HepG2 (cell line): ENCODE data around the gene USH2A. TPM values are rescaled to one million over a fixed set of nuclear protein-coding genes. Genes with fewer than 3 reads are reported as not detected.

ENCODE experiments used
- ATAC-seq: fragments of 200-7000 bp; cut with Tn5 transposase; 3 replicates; pipeline ENCODE4 v1.9.1; 2020; ENCODE audit warnings: mild to moderate bottlenecking, moderate library complexity
- BruUV-seq: library from RNA; stranded (reverse); fragments of 400-500 nt; replicated peaks from 2 replicates; lab custom pipeline; 2021; lab: Mats Ljungman, UMichigan
- CTCF ChIA-PET: fragments of 300-600 bp; formaldehyde crosslinking; extraction: SDS; loops from one replicate; lab custom pipeline; 2021; ENCODE audit warnings: low total read pairs, inconsistent platforms, low intra/inter-chr PET ratio; lab: Yijun Ruan, JAX
- POLR2A ChIA-PET: fragments of 350-600 bp; sonication (Branson Sonifier 250); formaldehyde crosslinking; loops from one replicate; lab custom pipeline; 2020; ENCODE audit warnings: antibody characterized with exemption, inconsistent platforms; lab: Yijun Ruan, JAX
- DNase-seq: peaks from one replicate; pipeline ENCODE4 v3.0.0-alpha.2; 2015; ENCODE audit warnings: low spot score
- FAIRE-seq: peaks from 3 replicates; lab custom pipeline; 2011; peaks lifted over from hg19 to GRCh38; lab: Jason Lieb, UNC
- H2AFZ ChIP-seq: one replicate; pipeline ENCODE4 v1.6.1; 2011; ENCODE audit warnings: low read length, inconsistent platforms
- H3K27ac ChIP-seq: fragments of 300-600 bp; 3 replicates; pipeline ENCODE4 v1.8.0; 2011; ENCODE audit warnings: mixed run types, mild to moderate bottlenecking, mixed read lengths, low read length, inconsistent platforms; ENCODE audit not compliant: insufficient read depth; ENCODE audit errors: extremely low read length
- H3K27me3 ChIP-seq, 2 experiments: fragments of 200-600 bp in 1 of 2; 2 replicates in 1 of 2; 3 replicates in 1 of 2; pipeline versions ENCODE4 v1.6.0 to v1.8.0; 2011; ENCODE audit warnings: low read length in 2 of 2, mild to moderate bottlenecking in 2 of 2, moderate library complexity in 2 of 2, inconsistent platforms in 1 of 2; ENCODE audit not compliant: insufficient read depth in 2 of 2, control insufficient read depth in 1 of 2
- H3K36me3 ChIP-seq, 2 experiments: fragments of 200-600 bp in 1 of 2; replicated peaks in 1 of 2; 2 replicates in 1 of 2; 3 replicates in 1 of 2; pipeline versions ENCODE4 v1.5.1 to v1.8.0; 2011; ENCODE audit warnings: low read length in 2 of 2, inconsistent platforms in 1 of 2; ENCODE audit not compliant: insufficient read depth in 2 of 2, control insufficient read depth in 1 of 2
- H3K4me1 ChIP-seq: 2 replicates; pipeline ENCODE4 v1.5.1; 2012; ENCODE audit warnings: low read length, inconsistent platforms; ENCODE audit not compliant: insufficient read depth
- H3K4me2 ChIP-seq: 2 replicates; pipeline ENCODE4 v1.6.0; 2011; ENCODE audit warnings: low read depth, low read length, inconsistent platforms
- H3K4me3 ChIP-seq, 3 experiments: fragments of 200-600 bp in 1 of 3; sonication (generic), shearing (Covaris generic) in 1 of 3; replicated peaks in 1 of 3; 2 replicates each; pipeline ENCODE4 v1.5.1; 2011 to 2016; ENCODE audit warnings: low read length in 3 of 3, inconsistent platforms in 2 of 3, low read depth in 2 of 3, mild to moderate bottlenecking in 2 of 3, control low read depth in 1 of 3, mixed read lengths in 1 of 3; ENCODE audit not compliant: insufficient read depth in 1 of 3
- H3K79me2 ChIP-seq: one replicate; pipeline ENCODE4 v1.6.1; 2011; ENCODE audit warnings: low read length, inconsistent platforms; ENCODE audit not compliant: insufficient read depth
- H3K9ac ChIP-seq: 2 replicates; pipeline ENCODE4 v1.6.0; 2011; ENCODE audit warnings: mild to moderate bottlenecking, low read depth, low read length, inconsistent platforms; ENCODE audit not compliant: insufficient read depth
- H3K9me3 ChIP-seq: 2 replicates; pipeline ENCODE4 v1.5.1; 2012; ENCODE audit warnings: mild to moderate bottlenecking, low read length
- H4K20me1 ChIP-seq: 2 replicates; pipeline ENCODE4 v1.6.0; 2011; ENCODE audit warnings: inconsistent platforms, mild to moderate bottlenecking, low read length, moderate library complexity; ENCODE audit not compliant: insufficient read depth
- BRD4 ChIP-seq: sonication (generic); formaldehyde crosslinking; IDR thresholded peaks from 2 replicates; pipeline ENCODE4 v1.4.0; 2020; ENCODE audit warnings: missing genetic modification reagents
- HES4 ChIP-seq: sonication (generic); formaldehyde crosslinking; IDR thresholded peaks from 2 replicates; pipeline ENCODE4 v1.9.0; 2021; ENCODE audit warnings: mild to moderate bottlenecking, missing genetic modification reagents, borderline replicate concordance
- HNRNPK ChIP-seq: fragments of 200-400 bp; formaldehyde crosslinking; IDR thresholded peaks from 2 replicates; pipeline ENCODE4 v1.6.1; 2018; ENCODE audit warnings: low read length, low read depth, moderate library complexity, mild to moderate bottlenecking; ENCODE audit not compliant: poor library complexity, severe bottlenecking
- PHB2 ChIP-seq: fragments of 450-650 bp; IDR thresholded peaks from 2 replicates; pipeline ENCODE4 v1.6.1; 2018; ENCODE audit not compliant: partially characterized antibody
- RFX3 ChIP-seq: IDR thresholded peaks from 2 replicates; pipeline ENCODE4 v1.6.1; 2016; ENCODE audit warnings: missing biosample characterization, missing genetic modification reagents
- RXRA ChIP-seq: sonication (generic); formaldehyde crosslinking; IDR thresholded peaks from 2 replicates; pipeline ENCODE4 v1.5.1; 2020; ENCODE audit warnings: missing genetic modification reagents
- SIX4 ChIP-seq: sonication (generic); formaldehyde crosslinking; IDR thresholded peaks from 2 replicates; pipeline ENCODE4 v1.4.0; 2020; ENCODE audit warnings: missing genetic modification reagents
- TCF7 ChIP-seq: sonication (generic); IDR thresholded peaks from 2 replicates; pipeline ENCODE4 v1.6.1; 2016; ENCODE audit warnings: antibody characterized with exemption, low read depth
- ZFP1 ChIP-seq: IDR thresholded peaks from 2 replicates; pipeline ENCODE4 v1.6.1; 2016
- ZNF317 ChIP-seq: sonication (generic); formaldehyde crosslinking; IDR thresholded peaks from 2 replicates; pipeline ENCODE4 v1.5.0; 2020; ENCODE audit warnings: mild to moderate bottlenecking, missing genetic modification reagents
- ZNF816 ChIP-seq: sonication (generic); formaldehyde crosslinking; IDR thresholded peaks from 2 replicates; pipeline ENCODE4 v1.8.0; 2022; ENCODE audit warnings: missing genetic modification reagents, mild to moderate bottlenecking, borderline replicate concordance
- WGBS: methylation state at CpG from one replicate; pipeline ENCODE4 v1.1.6; 2017; ENCODE audit warnings: low lambda C conversion rate; 5-methylcytosine and 5-hydroxymethylcytosine counted together
- in situ Hi-C: cut with HindIII; loops from 2 replicates; pipeline ENCODE4 v1.10.0; 2017; ENCODE audit warnings: low pct_unique_long_range_greater_than_20kb; ENCODE audit not compliant: extremely low pct_ligation_motif_present
- intact Hi-C: fragments of 100-400 bp; cut with micrococcal nuclease; formaldehyde crosslinking; loops from one replicate; pipeline ENCODE4 v1.10.0; 2022; ENCODE audit not compliant: unreplicated experiment
- polyA plus RNA-seq, 8 experiments: library from polyadenylated mRNA; depleted of rRNA in 3 of 8; stranded (reverse) in 7 of 8; unstranded in 1 of 8; fragments of >200 nt; fragmentation: Illumina TruSeq in 4 of 8; extraction: Trizol in 4 of 8; gene quantifications; 2 replicates each; pipeline versions ENCODE4 v1.2.1 to v1.2.3, GENCODE V29; 2011 to 2016; ENCODE audit warnings: low read depth in 4 of 8, missing spikeins in 1 of 8, mixed read lengths in 1 of 8; ENCODE audit not compliant: insufficient read depth in 1 of 8
- total RNA-seq, 5 experiments: library from RNA; depleted of rRNA; stranded (reverse); fragments of >200 nt; fragmentation: Illumina TruSeq; extraction: Trizol; gene quantifications; 2 replicates each; pipeline ENCODE4 v1.2.3, GENCODE V29; 2016; ENCODE audit warnings: low read depth in 1 of 5
- TF ChIP-seq, protein P1 (sequence below): sonication (generic); formaldehyde crosslinking; IDR thresholded peaks from 2 replicates; pipeline ENCODE4 v1.4.0; 2020; ENCODE audit warnings: missing genetic modification reagents, mild to moderate bottlenecking, borderline replicate concordance

The USH2A gene
- total and polyA plus RNA-seq, 2 of the 13 experiments (the other 11 are each of a cell fraction or from before 2014, with no cell fraction given): 0.02 TPM; not detected in 1

DNA sequence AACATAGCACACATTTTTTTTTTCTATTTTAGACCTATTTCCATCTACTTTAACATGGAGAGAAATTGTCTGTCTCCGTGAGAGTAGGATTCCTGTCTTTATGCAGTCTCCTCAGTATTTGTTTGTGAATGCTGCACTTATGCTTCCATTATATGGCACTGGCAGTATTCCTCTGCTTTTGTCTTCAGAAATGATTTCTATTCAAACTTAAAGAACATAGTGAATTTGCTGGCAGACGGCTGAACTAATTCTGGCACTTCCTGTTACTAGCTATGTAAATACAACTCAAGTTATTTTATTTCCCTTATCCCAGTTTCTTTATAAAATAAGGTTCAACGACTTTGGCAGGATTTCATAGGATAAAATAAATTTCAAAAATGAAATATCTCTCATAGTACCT, 810.9 kb downstream of the USH2A start (continued):
- no peak for TF ChIP-seq HES4 (CRISPR knock-in tag)
- TF ChIP-seq ZNF816: no peak
- TF ChIP-seq, protein P1, sequence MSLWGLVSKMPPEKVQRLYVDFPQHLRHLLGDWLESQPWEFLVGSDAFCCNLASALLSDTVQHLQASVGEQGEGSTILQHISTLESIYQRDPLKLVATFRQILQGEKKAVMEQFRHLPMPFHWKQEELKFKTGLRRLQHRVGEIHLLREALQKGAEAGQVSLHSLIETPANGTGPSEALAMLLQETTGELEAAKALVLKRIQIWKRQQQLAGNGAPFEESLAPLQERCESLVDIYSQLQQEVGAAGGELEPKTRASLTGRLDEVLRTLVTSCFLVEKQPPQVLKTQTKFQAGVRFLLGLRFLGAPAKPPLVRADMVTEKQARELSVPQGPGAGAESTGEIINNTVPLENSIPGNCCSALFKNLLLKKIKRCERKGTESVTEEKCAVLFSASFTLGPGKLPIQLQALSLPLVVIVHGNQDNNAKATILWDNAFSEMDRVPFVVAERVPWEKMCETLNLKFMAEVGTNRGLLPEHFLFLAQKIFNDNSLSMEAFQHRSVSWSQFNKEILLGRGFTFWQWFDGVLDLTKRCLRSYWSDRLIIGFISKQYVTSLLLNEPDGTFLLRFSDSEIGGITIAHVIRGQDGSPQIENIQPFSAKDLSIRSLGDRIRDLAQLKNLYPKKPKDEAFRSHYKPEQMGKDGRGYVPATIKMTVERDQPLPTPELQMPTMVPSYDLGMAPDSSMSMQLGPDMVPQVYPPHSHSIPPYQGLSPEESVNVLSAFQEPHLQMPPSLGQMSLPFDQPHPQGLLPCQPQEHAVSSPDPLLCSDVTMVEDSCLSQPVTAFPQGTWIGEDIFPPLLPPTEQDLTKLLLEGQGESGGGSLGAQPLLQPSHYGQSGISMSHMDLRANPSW (CRISPR knock-in tag): no peak
- no peak for TF ChIP-seq HNRNPK
- no peak for TF ChIP-seq SIX4 (CRISPR knock-in tag)
- no peak for TF ChIP-seq BRD4
- TF ChIP-seq ZNF317 (CRISPR knock-in tag): no peak
- TF ChIP-seq RFX3 (CRISPR knock-in tag): no peak
- TF ChIP-seq ZFP1 (CRISPR knock-in tag): no peak
- no peak for TF ChIP-seq PHB2

DNA sequence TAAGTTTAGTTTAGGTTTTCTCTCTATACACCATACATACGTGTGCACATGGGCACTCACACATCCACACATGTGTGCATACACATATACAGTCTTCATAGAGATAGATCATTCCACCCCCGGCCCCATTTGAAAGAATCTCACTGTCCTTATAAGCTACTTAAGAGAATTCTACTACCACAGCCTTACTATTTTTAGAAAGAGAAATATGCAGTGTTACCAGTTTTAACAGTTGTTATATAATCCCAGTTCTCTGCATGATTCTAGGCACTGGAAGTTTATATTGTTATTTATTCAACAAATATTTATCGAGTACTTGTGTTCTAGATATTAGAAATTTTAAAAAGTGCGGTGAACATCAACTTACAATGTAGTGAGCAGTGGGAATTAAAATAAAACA, 814.6 kb downstream of the USH2A start:
- 0 out of 2 replicates have a peak, but pooled peaks cover 3% of the 10 kb centered on the region for H4K20me1 ChIP-seq
- no TSS peak for BruUV-seq
- H3K9me3 ChIP-seq: no peaks in the 10 kb centered on the region
- WGBS: 98% methylated on average over 4 of the region's 4 CpGs
- H3K4me3 ChIP-seq: no peak overlapping the region
- no peaks in the 10 kb centered on the region for H3K27me3 ChIP-seq
- no peak overlapping the region for H3K9ac ChIP-seq
- no peak overlapping the region for H3K4me2 ChIP-seq
- peaks cover 26% of the 10 kb centered on the region for H3K4me1 ChIP-seq
- in situ Hi-C loops: no loop called here
- no peak for TF ChIP-seq TCF7
- TF ChIP-seq RXRA (CRISPR knock-in tag): no peak
- TF ChIP-seq, all 625 proteins: peak for 0
- intact Hi-C loops: loop anchor here (5.0 kb wide), 1 partner anchor 81 kb away; no protein-coding TSS in a partner anchor
- H2AFZ ChIP-seq: no peak overlapping the region
- peaks cover 3 to 31% of the 10 kb centered on the region in 2 experiments for H3K36me3 ChIP-seq
- H3K27ac ChIP-seq: no peak overlapping the region
- DNase-seq: no peak
- CTCF ChIA-PET: no interaction called here
- POLR2A ChIA-PET: no interaction called here
- no peak for ATAC-seq
- H3K79me2 ChIP-seq: peaks cover 5% of the 10 kb centered on the region
- no peak for FAIRE-seq
